Stomach (tissue), 4 donors: ENCODE data around the gene LIAS.

ENCODE experiments used
- POLR2A ChIP-seq, 4 donors: fragments of 450-650 bp; IDR thresholded peaks; one replicate each; pipeline ENCODE4 v1.6.1; 2016; ENCODE audit warnings: antibody characterized with exemption in 4 of 4, control low read depth in 2 of 4, mild to moderate bottlenecking in 1 of 4, moderate library complexity in 1 of 4
- TF ChIP-seq, protein P1 (sequence below), 7 experiments: fragments of 450-650 bp in 4 of 7; fragments of 200-600 bp in 3 of 7; sonication (generic) in 3 of 7; IDR thresholded peaks; one replicate each; pipeline ENCODE4 v1.5.1; 2016 to 2019; ENCODE audit warnings: antibody characterized with exemption in 7 of 7, control low read depth in 2 of 7, mild to moderate bottlenecking in 1 of 7

DNA sequence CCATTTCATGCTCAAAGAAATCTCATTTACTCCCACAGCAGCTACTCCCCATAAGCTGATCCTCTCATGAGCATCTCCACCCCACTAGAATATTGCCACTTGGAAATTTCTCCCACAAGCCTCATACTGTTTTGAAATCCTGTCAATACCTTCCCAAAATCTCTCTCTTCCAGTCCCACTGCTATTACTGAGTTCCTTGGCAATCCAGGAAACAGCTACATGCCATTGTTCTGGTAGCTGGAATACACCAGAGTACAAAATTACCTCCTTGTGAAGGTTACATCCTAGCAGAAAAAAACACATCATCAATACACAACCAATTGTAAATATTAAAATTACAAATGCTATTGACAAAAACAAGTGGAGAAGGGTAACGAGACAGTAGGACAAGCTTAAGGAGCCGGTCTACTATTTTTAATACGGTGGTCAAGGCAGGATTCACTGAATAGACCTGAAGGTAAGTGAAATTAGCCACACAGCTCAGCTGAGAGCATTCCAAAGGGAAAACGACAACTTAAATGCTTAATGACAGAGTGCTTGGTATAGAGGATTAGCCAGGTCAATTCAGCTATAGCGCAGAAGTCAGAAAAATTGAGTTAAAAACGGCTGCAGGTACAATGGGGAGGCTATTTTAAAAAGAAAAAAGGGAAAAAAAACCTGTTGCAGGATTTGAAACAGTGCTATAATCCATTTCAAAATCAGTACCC lies 6.5 kb upstream of the LIAS start:
- TF ChIP-seq POLR2A (IDR thresholded peaks at IDR 0.05) = no peak
- TF ChIP-seq, protein P1, sequence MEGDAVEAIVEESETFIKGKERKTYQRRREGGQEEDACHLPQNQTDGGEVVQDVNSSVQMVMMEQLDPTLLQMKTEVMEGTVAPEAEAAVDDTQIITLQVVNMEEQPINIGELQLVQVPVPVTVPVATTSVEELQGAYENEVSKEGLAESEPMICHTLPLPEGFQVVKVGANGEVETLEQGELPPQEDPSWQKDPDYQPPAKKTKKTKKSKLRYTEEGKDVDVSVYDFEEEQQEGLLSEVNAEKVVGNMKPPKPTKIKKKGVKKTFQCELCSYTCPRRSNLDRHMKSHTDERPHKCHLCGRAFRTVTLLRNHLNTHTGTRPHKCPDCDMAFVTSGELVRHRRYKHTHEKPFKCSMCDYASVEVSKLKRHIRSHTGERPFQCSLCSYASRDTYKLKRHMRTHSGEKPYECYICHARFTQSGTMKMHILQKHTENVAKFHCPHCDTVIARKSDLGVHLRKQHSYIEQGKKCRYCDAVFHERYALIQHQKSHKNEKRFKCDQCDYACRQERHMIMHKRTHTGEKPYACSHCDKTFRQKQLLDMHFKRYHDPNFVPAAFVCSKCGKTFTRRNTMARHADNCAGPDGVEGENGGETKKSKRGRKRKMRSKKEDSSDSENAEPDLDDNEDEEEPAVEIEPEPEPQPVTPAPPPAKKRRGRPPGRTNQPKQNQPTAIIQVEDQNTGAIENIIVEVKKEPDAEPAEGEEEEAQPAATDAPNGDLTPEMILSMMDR (IDR thresholded peaks at IDR 0.05) = no peak
